HG02970 (cell line): ENCODE measurements around the gene ZNF559.
A peak's percentile ranks its signal among the peaks of the same experiment; 100 is the strongest.
"Not testable (repeated sequence)": the region's sequence is repeated elsewhere in the genome, so short reads cannot be mapped to it uniquely, and the experiment has no call there.

Experiments used
- ATAC-seq: cut with Tn5 transposase; IDR thresholded peaks from one replicate; pipeline ENCODE4 v1.9.1; 2021; ENCODE audit warnings: mild to moderate bottlenecking, moderate library complexity, moderate number of reproducible peaks; ENCODE audit not compliant: unreplicated experiment, low FRiP score

Gene ZNF559

GRCh38 chr19:9323919-9324583 is at the start of gene ZNF559:
Gene ZNF559 (plus strand): TSS chr19:9324179. CDS start chr19:9338550, 14,371 bp downstream.
- ATAC-seq = peak; percentile 99

- not testable (repeated sequence) for ATAC-seq
Measured at GRCh38 chr19:9283485-9283884, 40.5 kb upstream of the ZNF559 start.

- ATAC-seq = no peak
Measured at GRCh38 chr19:9289231-9289884, 34.6 kb upstream of the ZNF559 start.

GRCh38 chr19:9295411-9295849 is 28.5 kb upstream of the ZNF559 start:
- ATAC-seq = no peak

GRCh38 chr19:9296336-9296735 is 27.6 kb upstream of the ZNF559 start:
- ATAC-seq = no peak

GRCh38 chr19:9306443-9306842 is 17.5 kb upstream of the ZNF559 start:
- no peak for ATAC-seq

- ATAC-seq = no peak
Measured at GRCh38 chr19:9308091-9308770, 15.7 kb upstream of the ZNF559 start.

GRCh38 chr19:9309139-9309973 is 14.6 kb upstream of the ZNF559 start, which contains the start of gene ZNF699:
Gene ZNF699 (minus strand): TSS chr19:9309838. CDS start chr19:9305119, 4,719 bp downstream.
- peak; percentile 96 for ATAC-seq

GRCh38 chr19:9309974-9310446 is 14.0 kb upstream of the ZNF559 start:
- ATAC-seq = peak; percentile 59

GRCh38 chr19:9313756-9314155 is 10.2 kb upstream of the ZNF559 start:
- ATAC-seq = no peak

- ATAC-seq = no peak
Measured at GRCh38 chr19:9321338-9321737, 2.6 kb upstream of the ZNF559 start.

- not testable (repeated sequence) for ATAC-seq
Measured at GRCh38 chr19:9321756-9322155, 2.2 kb upstream of the ZNF559 start.

- ATAC-seq = not testable (repeated sequence)
Measured at GRCh38 chr19:9322201-9322600, 1.8 kb upstream of the ZNF559 start.

- ATAC-seq = peak; percentile 39
Measured at GRCh38 chr19:9323557-9323918, 441 bp upstream of the ZNF559 start.

GRCh38 chr19:9324584-9324962 is 594 bp downstream of the ZNF559 start:
- ATAC-seq = no peak

GRCh38 chr19:9329999-9330398 is 6.0 kb downstream of the ZNF559 start:
- ATAC-seq = no peak

GRCh38 chr19:9342610-9343304 is 18.8 kb downstream of the ZNF559 start:
- no peak for ATAC-seq

- ATAC-seq = no peak
Measured at GRCh38 chr19:9345005-9345404, 21.0 kb downstream of the ZNF559 start.

GRCh38 chr19:9348253-9348652 is 24.3 kb downstream of the ZNF559 start:
- ATAC-seq = no peak

- no peak for ATAC-seq
Measured at GRCh38 chr19:9348671-9349070, 24.7 kb downstream of the ZNF559 start.
